GM15510 (cell line): ENCODE data around the gene EXOC4.

Experiments
- POLR2A ChIP-seq: IDR thresholded peaks from 3 replicates; pipeline ENCODE4 v1.6.1; 2011; ENCODE audit warnings: borderline replicate concordance; ENCODE audit not compliant: insufficient read length; ENCODE audit errors: extremely low read depth

EXOC4 gene

GRCh38 chr7:133536450-133536849 is 283.6 kb downstream of the EXOC4 start:
- no peak for TF ChIP-seq POLR2A

DNA sequence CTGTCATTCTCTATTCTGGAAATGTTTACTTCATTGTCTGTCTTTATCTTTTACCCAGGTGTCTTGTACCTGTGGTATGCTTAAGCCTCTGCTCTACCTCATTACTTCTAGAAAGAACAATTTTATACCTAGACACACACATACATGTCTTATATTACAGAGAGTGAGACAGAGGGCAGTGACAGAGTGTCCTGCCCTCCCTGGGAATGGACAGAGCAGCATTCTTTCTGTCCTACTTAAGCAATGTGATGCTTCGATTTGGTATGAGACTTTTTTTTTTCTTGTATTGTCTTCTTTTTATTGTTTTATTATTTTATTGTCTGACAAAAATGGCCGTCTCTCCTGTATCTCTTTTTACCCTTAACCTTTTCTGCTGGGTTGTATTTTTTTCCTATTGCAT is 286.1 kb downstream of the EXOC4 start:
- no peak for TF ChIP-seq POLR2A

DNA sequence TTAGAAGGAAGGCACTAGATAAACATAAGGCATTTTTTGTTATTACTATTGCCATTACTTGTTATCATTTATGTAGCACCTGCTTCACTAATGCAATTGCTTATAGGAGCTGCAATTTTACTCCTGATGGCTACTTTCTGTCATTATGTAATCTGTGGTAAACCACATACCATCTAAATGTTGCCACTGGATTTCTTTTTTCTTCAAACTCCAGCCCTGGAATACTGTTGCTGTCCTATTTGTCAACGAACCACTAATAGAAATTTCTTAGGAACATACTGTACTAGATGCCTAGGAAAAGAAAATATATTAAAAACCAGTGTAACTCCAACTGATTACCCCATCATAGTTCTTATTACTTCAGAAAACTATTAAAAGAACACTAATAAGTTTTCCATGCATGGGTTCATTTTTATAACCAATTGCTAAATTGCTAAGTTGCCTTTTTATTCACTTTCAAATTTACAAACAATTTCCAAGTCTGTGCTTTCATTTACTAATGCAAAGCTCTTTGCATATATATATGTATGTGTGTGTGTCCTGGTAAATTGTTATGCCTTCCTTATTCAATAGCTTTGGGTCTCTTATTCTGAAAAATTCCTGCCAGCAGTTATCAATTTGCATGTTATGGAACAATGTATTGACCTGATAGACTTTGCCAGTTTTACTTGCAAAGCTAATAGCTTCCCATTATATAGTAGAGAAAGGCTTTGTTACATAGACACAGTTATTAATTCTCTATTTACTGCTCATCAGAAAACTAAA is 287.4 kb downstream of the EXOC4 start:
- TF ChIP-seq POLR2A, result no peak

GRCh38 chr7:133542209-133542780 is 289.4 kb downstream of the EXOC4 start:
- TF ChIP-seq POLR2A, result no peak

- TF ChIP-seq POLR2A, result no peak
These were observed 290.8 kb downstream of the EXOC4 start for GRCh38 chr7:133543657-133544056.

DNA sequence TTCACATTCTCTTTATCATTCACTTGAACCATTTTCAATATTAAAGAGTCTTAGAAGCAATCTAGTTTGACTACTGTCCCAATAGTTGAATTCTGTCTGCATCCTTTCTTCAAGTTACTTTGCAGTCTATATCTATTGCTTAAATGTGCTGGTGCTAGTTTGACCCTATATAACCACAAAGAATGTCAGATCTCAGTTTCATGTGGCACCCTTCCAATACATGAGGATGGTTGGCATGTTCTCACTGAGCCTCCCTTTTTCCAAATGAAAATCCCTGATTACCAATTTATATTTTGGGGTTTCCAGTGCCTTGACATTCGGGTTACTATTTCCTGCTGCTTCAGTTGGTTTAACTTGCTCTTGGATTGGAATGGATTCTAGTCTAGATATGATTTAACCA is 292.7 kb downstream of the EXOC4 start:
- TF ChIP-seq POLR2A, result no peak

DNA sequence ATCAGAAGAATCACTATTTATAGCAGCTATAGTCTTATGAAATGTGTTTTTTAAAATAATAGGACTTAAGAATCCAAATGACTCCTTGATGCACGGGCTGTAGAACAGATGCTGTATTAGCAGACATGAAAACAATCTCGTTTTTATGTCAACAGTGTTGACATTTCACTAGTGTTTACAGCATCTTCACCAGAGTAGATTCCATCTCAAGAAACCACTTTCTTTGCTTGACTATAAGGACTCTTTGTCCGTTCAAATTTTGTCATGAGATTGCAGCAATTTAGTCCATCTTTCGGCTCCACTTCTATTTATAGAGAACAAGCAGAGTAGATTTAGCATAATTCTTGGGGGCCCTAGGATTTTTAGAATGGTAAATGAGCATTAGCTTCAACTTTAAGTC is 295.1 kb downstream of the EXOC4 start:
- no peak for TF ChIP-seq POLR2A

DNA sequence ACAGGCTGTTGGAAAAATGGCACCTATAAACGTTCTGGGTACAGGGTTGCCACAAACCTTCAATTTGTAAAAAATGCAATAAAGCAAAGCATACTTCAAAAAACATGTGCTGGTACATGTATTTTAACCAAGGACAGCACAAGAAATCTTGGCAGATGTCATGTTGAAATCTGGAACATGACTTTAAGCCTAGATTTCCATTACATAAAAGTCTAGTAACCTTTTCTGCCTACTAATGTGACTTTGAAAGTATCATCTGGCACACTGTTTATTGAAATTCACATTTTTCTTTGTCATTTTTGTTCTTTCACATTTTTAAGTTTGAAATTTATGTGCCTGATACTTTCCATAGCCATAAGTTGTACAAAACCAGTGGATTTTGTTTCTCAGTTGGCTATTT is 296.8 kb downstream of the EXOC4 start:
- no peak for TF ChIP-seq POLR2A

GRCh38 chr7:133550145-133550544 is 297.3 kb downstream of the EXOC4 start:
- no peak for TF ChIP-seq POLR2A

DNA sequence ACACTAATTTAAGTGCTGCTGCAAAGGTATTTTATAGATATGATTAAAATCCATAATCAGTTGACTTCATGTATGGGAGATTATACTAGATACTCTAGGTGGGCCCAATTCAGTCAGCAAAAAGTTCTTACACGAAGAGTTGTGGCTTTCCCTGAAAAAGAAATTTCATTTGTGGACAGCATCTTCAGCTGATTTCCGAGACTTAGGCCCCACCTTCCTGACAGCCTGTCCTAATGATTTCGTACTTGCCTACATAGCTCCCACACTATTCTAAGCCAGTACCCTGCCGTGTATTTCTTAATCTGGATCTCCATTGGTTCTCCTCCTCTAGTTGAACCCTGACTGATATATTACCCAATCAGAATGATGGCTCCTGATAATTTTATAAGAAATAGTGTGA is 297.9 kb downstream of the EXOC4 start:
- TF ChIP-seq POLR2A, result no peak

GRCh38 chr7:133551466-133551865 is 298.6 kb downstream of the EXOC4 start:
- no peak for TF ChIP-seq POLR2A

GRCh38 chr7:133552079-133552478 is 299.2 kb downstream of the EXOC4 start:
- no peak for TF ChIP-seq POLR2A

GRCh38 chr7:133554330-133554729 is 301.5 kb downstream of the EXOC4 start:
- TF ChIP-seq POLR2A, result no peak

- TF ChIP-seq POLR2A, result no peak
These were observed 303.2 kb downstream of the EXOC4 start for GRCh38 chr7:133556048-133556447.

DNA sequence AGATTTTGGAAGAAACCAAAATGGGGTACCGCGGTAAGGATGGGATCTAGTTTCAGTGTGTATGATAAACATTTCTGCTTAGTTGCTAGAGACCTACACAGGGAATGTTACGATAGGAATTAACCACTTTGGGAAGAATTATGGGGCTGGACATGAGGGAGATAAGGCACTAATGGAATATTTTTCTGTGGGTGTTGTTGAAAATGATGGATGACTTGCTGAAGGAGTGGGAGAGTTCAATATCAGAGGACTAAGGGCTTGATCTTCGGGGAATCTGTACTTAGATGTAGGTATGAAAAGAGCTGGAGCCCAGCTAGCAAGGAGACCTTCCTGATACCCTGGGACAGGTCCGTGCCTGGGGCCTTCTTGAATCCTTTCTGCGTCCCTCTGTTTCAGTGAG is 303.7 kb downstream of the EXOC4 start:
- TF ChIP-seq POLR2A, result no peak

- no peak for TF ChIP-seq POLR2A
These were observed 308.0 kb downstream of the EXOC4 start for GRCh38 chr7:133560900-133561299.

DNA sequence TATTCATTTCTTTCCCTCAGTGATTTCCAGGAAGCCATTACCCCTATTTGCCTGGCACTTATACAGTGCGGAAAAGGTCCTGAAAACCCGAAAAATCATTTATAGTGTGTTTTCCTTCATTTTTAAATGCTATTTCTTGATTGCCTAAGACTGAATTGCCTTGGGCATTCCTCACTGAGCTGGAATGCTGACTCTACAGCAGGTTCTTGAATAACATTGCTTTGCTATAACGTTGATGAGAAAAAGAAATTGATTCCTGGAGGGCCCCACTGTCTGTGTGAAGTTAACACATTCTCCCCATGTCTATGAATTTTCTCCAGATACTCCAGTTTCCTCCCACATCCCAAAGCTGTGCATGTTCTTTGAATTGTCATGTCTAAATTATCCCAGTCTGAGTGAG is 308.5 kb downstream of the EXOC4 start:
- TF ChIP-seq POLR2A, result no peak

- TF ChIP-seq POLR2A, result no peak
These were observed 309.7 kb downstream of the EXOC4 start for GRCh38 chr7:133562621-133563020.

- no peak for TF ChIP-seq POLR2A
These were observed 310.4 kb downstream of the EXOC4 start for GRCh38 chr7:133563251-133563650.
